Right cardiac atrium (tissue), 5 donors: ENCODE results near the gene LCN10. TPM values are rescaled to one million over a fixed set of nuclear protein-coding genes. Genes with fewer than 3 reads are reported as not detected.
A peak's percentile ranks its signal among the peaks of the same experiment; 100 is the strongest.

Experiments
- ATAC-seq, 2 donors: fragments of 200-7000 bp; cut with Tn5 transposase; one replicate each; pipeline versions ENCODE4 v1.8.0 to v1.9.1; 2020; ENCODE audit warnings: moderate library complexity in 2 of 2, mild to moderate bottlenecking in 1 of 2
- DNase-seq, 3 donors: peaks; one replicate each; pipeline ENCODE4 v3.0.0-alpha.2; 2020
- H3K27ac ChIP-seq: one replicate; pipeline ENCODE4 v1.5.1; 2013; ENCODE audit warnings: mild to moderate bottlenecking, low read length, control low read depth, moderate library complexity
- H3K27me3 ChIP-seq: one replicate; pipeline ENCODE4 v1.6.1; 2013; ENCODE audit not compliant: control insufficient read depth, insufficient read depth
- H3K4me1 ChIP-seq: one replicate; pipeline ENCODE4 v1.6.1; 2013; ENCODE audit warnings: low read length; ENCODE audit not compliant: control insufficient read depth, insufficient read depth
- H3K4me3 ChIP-seq: one replicate; pipeline ENCODE4 v1.5.1; 2013; ENCODE audit warnings: low read length, control low read depth
- H3K9me3 ChIP-seq: one replicate; pipeline ENCODE4 v1.6.1; 2013; ENCODE audit warnings: low read length; ENCODE audit not compliant: control insufficient read depth
- WGBS: extraction: QIAGEN DNeasy Blood & Tissue Kit; methylation state at CpG from one replicate; pipeline ENCODE4 v1.1.7; 2013; 5-methylcytosine and 5-hydroxymethylcytosine counted together
- intact Hi-C, 4 donors: fragments of 100-400 bp; cut with DNase I; formaldehyde crosslinking; loops; one replicate each; pipeline versions ENCODE4 v1.11.0 to v1.14.0; 2022 to 2023
- polyA plus RNA-seq: library from polyadenylated mRNA; stranded (reverse); fragments of 200-250 nt; gene quantifications from one replicate; pipeline ENCODE4 v1.2.3, GENCODE V29; 2013
- total RNA-seq, 4 donors: library from RNA; stranded (reverse); fragmentation: NEBNext Ultra II Directional; extraction: Animal tissue kit (Norgen Biotek cat#: 25700); gene quantifications; one replicate each; pipeline ENCODE4 v1.2.1, GENCODE V29; 2021
- donor health status: healthy with polysubstance abuse.
- donor health status: DM: no; HTN: yes; CAD: no.
- donor health status: DM: no; HTN: no; CAD: no.
- donor health status: DM: no; HTN: yes; CAD: no; lungs with severe emphysema.
- donor health status: DM: yes; HTN: yes; CAD: no.

LCN10 gene
- total and polyA plus RNA-seq, 5 donors, result 4.5 to 14.7 (median 8.7) TPM

DNA sequence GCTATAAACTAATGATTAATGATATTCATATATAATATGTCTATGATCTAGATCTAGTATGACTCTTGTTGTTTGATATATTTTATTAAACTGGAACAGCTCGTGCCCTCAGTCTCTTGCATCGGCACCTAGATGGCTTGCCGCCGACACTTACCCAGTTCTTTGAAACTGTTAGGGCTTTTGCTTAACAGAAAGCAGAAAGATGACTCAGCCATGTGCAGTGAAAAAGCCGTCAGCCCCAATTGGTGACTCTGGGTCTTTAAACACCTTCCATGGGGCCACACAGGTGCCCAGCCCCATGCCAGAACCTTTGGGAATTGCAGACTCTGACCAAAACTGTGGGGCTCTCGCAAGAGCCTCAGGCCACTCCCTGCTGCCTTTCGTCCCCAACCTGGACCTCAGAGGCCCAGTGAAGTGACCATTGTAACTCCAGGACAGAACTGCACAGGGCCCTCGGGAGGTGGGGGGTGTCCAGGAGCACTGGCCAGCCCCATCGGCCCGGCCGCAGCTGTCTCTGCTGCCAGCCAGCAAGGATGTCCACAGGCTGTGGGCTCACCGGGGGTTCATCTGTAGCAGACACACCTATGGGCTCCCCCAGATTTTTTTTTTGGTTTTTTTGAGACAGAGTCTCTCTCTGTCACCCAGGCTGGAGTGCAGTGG, 7.8 kb downstream of the LCN10 start:
- intact Hi-C loops, result no loop called here
- Histone ChIP-seq H3K27me3 (no peaks in the 10 kb centered on the region), H3K27ac (no peak overlapping the region), H3K4me1 (no peaks in the 10 kb centered on the region), H3K4me3 (no peak overlapping the region), H3K9me3 (no peaks in the 10 kb centered on the region)
- DNase-seq (peak in 2 of 3 donors; percentile 24 to 31), ATAC-seq (no peak)
- 86% methylated on average over 12 of the region's 12 CpGs for WGBS

DNA sequence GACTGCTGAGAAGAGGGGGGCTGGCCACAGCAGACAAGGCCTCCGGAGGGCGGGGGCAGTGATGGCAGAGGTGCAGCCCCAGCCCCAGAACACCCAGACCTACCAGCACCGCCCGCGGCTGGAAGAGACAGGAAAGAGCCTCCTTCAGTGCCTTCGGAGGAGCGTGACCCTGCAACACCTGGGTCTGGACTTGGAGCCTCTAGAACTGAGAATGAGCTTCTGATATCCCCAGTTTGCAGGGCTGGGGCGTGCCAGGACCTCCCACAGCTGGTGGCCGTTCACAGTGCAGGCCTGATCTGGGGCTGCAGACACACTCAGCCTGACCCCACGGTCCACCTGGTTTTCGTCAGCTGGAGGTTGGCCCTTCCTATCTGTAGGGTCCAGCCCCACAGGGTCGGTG, 9.1 kb downstream of the LCN10 start:
- 72% methylated on average over 12 of the region's 12 CpGs for WGBS
- intact Hi-C loops, result no loop called here
- Histone ChIP-seq H3K4me3 (no peak overlapping the region), H3K4me1 (no peaks in the 10 kb centered on the region), H3K9me3 (no peaks in the 10 kb centered on the region), H3K27me3 (no peaks in the 10 kb centered on the region), H3K27ac (no peak overlapping the region)
- ATAC-seq (no peak), DNase-seq (peak in 2 of 3 donors; percentile 40 to 50)

DNA sequence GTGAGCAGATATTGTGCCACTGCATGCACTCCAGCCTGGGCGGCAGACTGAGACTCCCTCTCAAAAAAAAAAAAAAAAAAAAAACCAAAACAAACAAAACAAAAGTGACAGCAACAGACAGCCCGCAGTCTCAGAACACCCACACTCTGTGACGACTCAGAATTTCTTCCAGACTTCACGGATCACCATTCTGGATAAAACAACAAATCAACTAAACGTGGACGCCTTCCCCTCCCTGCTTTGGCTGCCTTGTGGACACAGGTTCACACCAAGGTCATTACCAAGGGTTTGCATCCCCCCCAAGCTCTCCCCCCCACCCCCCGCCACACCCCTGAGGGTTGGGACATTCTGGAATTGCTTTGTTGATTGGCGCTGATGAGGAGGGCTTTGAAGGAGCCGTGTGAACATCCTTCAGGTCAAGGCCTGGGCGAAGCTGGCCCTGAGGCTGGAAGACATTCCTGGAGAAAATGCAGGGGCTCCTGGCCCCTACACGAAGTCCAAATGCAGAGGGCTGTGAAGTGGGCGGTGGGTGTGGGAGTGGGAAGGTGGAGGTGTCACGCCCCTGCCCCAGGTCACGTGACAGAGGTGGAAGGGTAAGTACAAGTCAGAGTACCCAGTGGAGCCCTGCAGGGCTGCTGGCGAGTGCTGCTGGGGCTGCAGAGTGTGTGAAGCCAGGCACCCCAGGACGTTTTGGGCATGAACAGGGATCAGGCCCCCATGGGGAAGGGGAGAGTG, 10.1 kb downstream of the LCN10 start:
- H3K4me3 ChIP-seq, result no peak overlapping the region
- no peaks in the 10 kb centered on the region for H3K9me3 ChIP-seq
- no peaks in the 10 kb centered on the region for H3K27me3 ChIP-seq
- H3K4me1 ChIP-seq, result no peaks in the 10 kb centered on the region
- DNase-seq, result peak in 1 of 3 donors; percentile 39
- intact Hi-C loops, result no loop called here
- ATAC-seq, result no peak
- 72% methylated on average over 16 of the region's 16 CpGs for WGBS
- H3K27ac ChIP-seq, result no peak overlapping the region

DNA sequence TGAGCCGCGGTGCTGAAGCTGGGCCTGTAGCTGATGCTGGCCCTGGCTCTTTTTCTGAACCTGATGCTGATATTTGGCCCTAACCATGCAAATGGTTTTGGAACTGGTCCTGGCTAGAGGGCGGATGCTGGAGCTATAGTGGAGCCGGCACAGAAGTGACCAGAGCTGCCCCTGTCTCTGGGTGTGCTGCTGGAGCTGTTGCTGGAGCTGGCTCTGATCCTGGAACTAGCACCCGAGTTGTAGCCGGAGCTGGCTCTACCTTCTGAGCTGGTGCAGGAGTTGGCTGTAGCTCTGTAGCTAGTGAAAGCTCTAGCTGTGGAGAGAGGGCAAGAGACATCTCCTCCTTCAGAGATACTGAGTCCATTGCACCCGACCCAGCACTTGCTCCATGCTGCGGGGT, 12.8 kb downstream of the LCN10 start:
- Histone ChIP-seq H3K9me3 (no peaks in the 10 kb centered on the region), H3K27ac (no peak overlapping the region), H3K4me1 (peaks cover 8% of the 10 kb centered on the region), H3K27me3 (no peaks in the 10 kb centered on the region), H3K4me3 (no peak overlapping the region)
- DNase-seq (peak in 1 of 3 donors; percentile 35), ATAC-seq (no peak)
- intact Hi-C loops, result no loop called here
- WGBS, result 88% methylated on average over 8 of the region's 8 CpGs

DNA sequence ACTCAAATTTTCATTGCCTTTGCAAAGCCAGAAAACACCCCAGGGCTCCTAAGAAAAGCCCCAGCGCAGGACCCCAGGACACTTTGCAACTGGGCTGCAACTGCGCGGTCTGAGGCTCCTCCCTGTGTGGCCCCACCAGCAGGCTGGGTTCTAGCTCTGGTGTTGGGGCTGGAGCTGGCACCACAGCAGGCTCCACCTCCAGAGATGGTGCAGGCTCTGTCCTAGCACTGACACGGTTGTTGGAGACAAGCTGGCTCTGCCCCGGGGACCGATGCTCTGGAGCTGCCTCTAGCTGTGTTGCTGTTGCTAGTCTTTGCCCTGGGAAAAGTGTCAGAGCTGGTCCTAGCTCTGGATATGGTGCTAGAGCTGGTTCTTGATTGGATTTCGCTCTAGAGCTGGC, 13.6 kb downstream of the LCN10 start:
- Histone ChIP-seq H3K27ac (no peak overlapping the region), H3K9me3 (no peaks in the 10 kb centered on the region), H3K27me3 (no peaks in the 10 kb centered on the region), H3K4me3 (no peak overlapping the region), H3K4me1 (peaks cover 8% of the 10 kb centered on the region)
- DNase-seq (peak in 1 of 3 donors; percentile 43), ATAC-seq (peak in 1 of 2 donors; percentile 5)
- 74% methylated on average over 7 of the region's 7 CpGs for WGBS
- intact Hi-C loops, result no loop called here

DNA sequence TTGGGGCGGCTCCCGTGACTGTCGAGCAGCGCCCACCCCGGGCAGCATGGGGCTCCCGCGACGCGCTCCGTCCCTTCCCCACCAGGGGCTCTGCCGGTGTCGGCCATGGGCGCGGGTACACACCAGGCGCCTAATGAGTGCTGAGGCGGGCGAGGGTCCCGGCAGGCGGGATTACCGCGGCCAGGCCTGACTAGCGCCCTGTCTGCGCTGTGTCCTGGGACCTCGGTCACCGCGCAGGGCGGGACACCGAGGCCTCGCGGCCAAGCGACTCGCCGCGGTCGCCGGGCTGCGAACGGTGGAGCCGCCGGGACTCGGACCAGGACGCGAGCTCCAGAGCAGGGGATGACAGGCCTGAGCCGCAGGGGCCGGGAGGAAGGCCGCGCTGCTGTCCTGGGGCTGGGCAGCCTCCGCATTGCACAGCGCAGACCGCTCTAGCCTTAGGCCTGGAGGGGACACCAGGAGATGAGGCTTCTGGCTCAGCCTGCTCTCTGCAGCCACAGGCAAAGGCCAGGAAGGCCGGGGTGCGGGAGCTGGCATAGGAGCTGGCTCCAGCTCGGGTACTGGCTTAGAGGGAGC, 14.1 kb downstream of the LCN10 start:
- H3K9me3 ChIP-seq, result no peaks in the 10 kb centered on the region
- no peaks in the 10 kb centered on the region for H3K27me3 ChIP-seq
- intact Hi-C loops, result no loop called here
- whole genome bisulfite sequencing, result 3% methylated on average over 53 of the region's 53 CpGs
- ATAC-seq (peak; percentile 55 to 56), DNase-seq (peak in 2 of 3 donors; percentile 75 to 77)
- peak overlapping the region; percentile 82 for H3K4me3 ChIP-seq
- no peak overlapping the region for H3K27ac ChIP-seq
- peaks cover 8% of the 10 kb centered on the region for H3K4me1 ChIP-seq

DNA sequence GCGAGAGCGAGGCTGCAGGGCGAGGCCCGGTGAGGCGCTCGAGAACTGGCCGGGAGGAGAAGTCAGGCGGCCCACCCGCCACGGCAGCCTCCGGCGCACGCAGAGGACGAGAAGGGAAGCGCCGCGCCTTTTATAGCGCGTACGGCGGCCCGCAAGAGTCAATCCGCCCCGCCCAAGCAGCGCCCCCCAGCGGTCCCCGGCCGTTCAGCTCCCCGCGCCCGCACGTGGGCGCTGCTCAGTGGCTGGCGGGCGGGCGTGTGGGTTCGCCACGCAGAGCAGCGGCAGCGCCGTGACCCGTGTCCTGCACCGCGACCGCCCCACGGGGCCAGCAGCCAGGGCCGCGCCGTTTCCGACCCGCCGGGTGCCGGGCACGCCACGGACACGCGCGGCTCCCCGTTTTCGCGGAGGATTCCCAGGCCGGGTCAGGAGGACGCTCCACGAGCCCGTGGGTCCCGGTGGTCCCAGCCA, 14.6 kb downstream of the LCN10 start:
- DNase-seq (peak; percentile 93 to 97 (median 97)), ATAC-seq (peak; percentile 78 to 81)
- H3K27ac ChIP-seq, result peak overlapping the region; percentile 21
- no peaks in the 10 kb centered on the region for H3K9me3 ChIP-seq
- WGBS, result under 1% methylated on average over 66 of the region's 66 CpGs
- no peaks in the 10 kb centered on the region for H3K27me3 ChIP-seq
- intact Hi-C loops, result no loop called here
- peaks cover 8% of the 10 kb centered on the region for H3K4me1 ChIP-seq
- peak overlapping the region; percentile 82 for H3K4me3 ChIP-seq

DNA sequence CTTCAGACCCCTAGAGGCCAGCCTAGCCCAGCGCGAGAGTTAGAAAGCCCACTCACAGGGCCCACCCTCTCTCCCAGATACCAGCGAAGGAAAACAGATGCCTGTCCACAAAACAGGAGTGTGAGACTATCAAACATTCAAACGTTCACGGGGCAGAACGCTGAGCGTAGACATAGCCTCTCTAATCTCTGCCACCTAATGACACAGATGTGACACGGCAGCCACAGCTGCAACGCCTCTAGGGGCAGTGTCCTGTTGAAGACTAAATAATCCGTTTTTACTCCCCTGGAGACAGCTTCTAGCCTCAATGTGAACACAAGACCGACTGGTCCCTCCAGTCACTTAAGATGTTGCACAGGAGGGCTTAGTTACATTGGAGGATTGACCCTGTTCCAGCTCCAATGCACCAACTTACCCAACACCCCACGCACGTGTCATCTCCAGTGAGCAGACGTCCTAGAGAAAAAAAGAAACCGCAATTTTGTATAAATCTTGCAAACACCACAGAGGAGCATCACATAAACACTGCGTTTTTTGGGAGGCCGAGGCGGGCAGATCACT, 16.0 kb downstream of the LCN10 start:
- WGBS, result 16% methylated on average over 18 of the region's 18 CpGs
- Histone ChIP-seq H3K4me3 (peak overlapping the region; percentile 82), H3K9me3 (no peaks in the 10 kb centered on the region), H3K4me1 (peaks cover 8% of the 10 kb centered on the region), H3K27ac (peak overlapping the region; percentile 37), H3K27me3 (no peaks in the 10 kb centered on the region)
- peak in 1 of 3 donors; percentile 54 for DNase-seq
- ATAC-seq, result no peak
- intact Hi-C loops, result no loop called here

DNA sequence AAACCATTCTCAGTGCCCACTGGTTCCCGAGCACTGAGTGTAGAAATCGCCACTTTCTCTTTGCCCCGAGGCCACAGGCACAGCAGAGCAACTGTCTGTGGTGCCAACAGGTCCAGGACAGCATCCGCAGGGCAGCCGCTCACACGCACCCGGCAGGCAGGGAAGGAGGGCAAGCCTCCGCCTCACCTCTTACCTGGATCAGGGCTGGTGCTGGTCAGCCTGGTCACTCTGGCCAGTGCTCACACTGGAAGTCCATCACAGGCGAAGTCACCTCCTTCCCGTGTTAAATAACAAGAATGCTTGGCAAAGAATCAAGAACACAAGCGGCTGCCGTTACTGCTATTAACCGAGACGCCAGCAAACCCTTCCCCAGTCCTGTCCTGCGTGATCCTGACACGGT, 16.6 kb downstream of the LCN10 start:
- Histone ChIP-seq H3K27ac (peak overlapping the region; percentile 43), H3K27me3 (no peaks in the 10 kb centered on the region), H3K4me3 (peak overlapping the region; percentile 82), H3K9me3 (no peaks in the 10 kb centered on the region), H3K4me1 (peaks cover 12% of the 10 kb centered on the region)
- 45% methylated on average over 16 of the region's 16 CpGs for WGBS
- intact Hi-C loops, result no loop called here
- no peak for ATAC-seq
- DNase-seq, result no peak

DNA sequence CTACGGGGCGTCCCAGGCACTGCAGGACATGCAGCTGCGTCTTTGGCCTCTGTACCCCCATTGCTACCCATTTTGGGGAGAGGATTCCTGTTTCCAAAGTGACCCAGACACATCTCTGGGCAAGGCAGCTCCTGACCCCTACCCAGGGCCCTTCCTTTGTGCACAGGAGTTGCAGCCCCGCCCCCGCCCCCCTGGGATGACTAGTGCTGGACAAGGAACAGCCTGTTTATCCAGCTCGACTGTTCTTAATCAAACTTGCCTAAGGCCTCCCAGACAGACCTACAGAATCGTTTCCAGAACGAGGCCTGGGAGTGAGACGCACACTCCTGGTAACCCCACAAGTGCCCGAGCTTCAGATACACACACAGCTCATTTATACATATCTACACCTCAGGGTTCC, 17.1 kb downstream of the LCN10 start:
- no peak overlapping the region for H3K4me3 ChIP-seq
- intact Hi-C loops, result no loop called here

DNA sequence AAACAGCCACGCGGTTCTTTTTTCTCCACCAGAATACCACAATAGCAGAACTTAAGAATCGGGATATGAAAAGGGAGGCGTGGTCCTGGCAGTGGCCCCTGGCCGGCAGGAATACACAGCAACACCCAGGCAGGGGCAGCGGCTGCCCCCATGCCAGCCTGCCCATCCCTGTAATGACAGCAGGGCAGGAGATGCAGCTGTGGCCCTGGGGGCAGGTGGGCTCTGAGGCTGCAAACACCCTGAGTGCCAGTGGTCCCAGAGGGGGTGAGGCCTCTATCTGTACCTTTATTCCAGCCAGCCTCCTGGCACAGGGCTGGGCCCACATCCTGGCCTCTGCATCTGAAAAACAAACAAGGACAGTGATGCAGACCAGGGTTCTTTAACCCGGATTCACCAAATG, 18.0 kb downstream of the LCN10 start:
- 73% methylated on average over 7 of the region's 7 CpGs for WGBS
- DNase-seq, result no peak
- no peak for ATAC-seq
- Histone ChIP-seq H3K4me1 (peaks cover 12% of the 10 kb centered on the region), H3K4me3 (no peak overlapping the region), H3K9me3 (no peaks in the 10 kb centered on the region), H3K27ac (no peak overlapping the region), H3K27me3 (no peaks in the 10 kb centered on the region)
- intact Hi-C loops, result no loop called here

More for the DNA sequence above, 17.1 kb downstream of the LCN10 start:
- 58% methylated on average over 10 of the region's 10 CpGs for WGBS
- no peaks in the 10 kb centered on the region for H3K9me3 ChIP-seq
- H3K4me1 ChIP-seq, result peaks cover 12% of the 10 kb centered on the region
- ATAC-seq (no peak), DNase-seq (no peak)
- no peaks in the 10 kb centered on the region for H3K27me3 ChIP-seq
- peak overlapping the region; percentile 43 for H3K27ac ChIP-seq
